SK-N-SH treated with all-trans-retinoic acid at 6 μM for 48 hours (cell line): Measurements from ENCODE around the gene CTNNBL1.

Source experiments
- ARNTL ChIP-seq: fragments of 450-650 bp; formaldehyde crosslinking; IDR thresholded peaks from 2 replicates; pipeline ENCODE4 v1.5.0; 2020; ENCODE audit warnings: low read depth, mild to moderate bottlenecking, moderate library complexity, borderline replicate concordance
- BACH2 ChIP-seq: fragments of 250-450 bp; sonication (Bioruptor Pico); IDR thresholded peaks from 2 replicates; pipeline ENCODE4 v1.9.0; 2021; ENCODE audit warnings: mild to moderate bottlenecking, borderline replicate concordance
- ESRRG ChIP-seq: fragments of 250-450 bp; sonication (Bioruptor Pico); IDR thresholded peaks from 2 replicates; pipeline ENCODE4 v1.6.1; 2021; ENCODE audit warnings: mild to moderate bottlenecking
- GLIS3 ChIP-seq: fragments of 250-450 bp; sonication (Bioruptor Pico); IDR thresholded peaks from 2 replicates; pipeline ENCODE4 v1.5.0; 2020; ENCODE audit warnings: mild to moderate bottlenecking, moderate library complexity
- OSR1 ChIP-seq: fragments of 250-450 bp; sonication (Bioruptor Pico); IDR thresholded peaks from 2 replicates; pipeline ENCODE4 v1.8.0; 2022; ENCODE audit warnings: moderate library complexity, mild to moderate bottlenecking, inconsistent platforms
- PPARA ChIP-seq: fragments of 250-450 bp; sonication (Bioruptor Pico); IDR thresholded peaks from 2 replicates; pipeline ENCODE4 v1.5.0; 2020; ENCODE audit warnings: mild to moderate bottlenecking, borderline replicate concordance
- ZFP3 ChIP-seq: fragments of 250-450 bp; sonication (Bioruptor Pico); IDR thresholded peaks from 2 replicates; pipeline ENCODE4 v1.5.0; 2020; ENCODE audit warnings: mild to moderate bottlenecking, moderate library complexity
- ZNF70 ChIP-seq: fragments of 450-650 bp; formaldehyde crosslinking; IDR thresholded peaks from 2 replicates; pipeline ENCODE4 v1.5.0; 2020; ENCODE audit warnings: mild to moderate bottlenecking, moderate library complexity
- TF ChIP-seq, protein P1 (sequence below): fragments of 250-450 bp; sonication (Bioruptor Pico); IDR thresholded peaks from 2 replicates; pipeline ENCODE4 v1.8.0; 2020; ENCODE audit warnings: mild to moderate bottlenecking, moderate library complexity, borderline replicate concordance

DNA sequence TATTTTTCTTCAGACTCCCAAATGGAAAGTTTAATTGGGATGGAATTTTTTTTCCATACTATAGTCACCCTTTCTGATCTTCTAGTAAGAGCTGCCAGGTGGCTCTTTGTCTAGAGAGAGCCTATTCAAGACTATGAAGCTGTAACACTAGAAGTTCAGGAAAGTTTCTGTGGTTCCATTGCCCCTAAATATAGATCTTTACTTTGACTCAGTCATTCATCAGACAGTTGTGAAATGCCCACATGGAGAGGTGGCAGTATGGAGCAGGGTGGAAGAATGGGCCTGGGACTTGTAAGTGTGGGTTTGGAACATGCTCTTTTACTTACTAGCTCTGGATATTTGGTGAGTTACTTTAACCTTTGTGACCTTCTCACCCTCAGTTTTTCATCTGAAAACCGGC is 87.8 kb downstream of the CTNNBL1 start:
- no peak for TF ChIP-seq OSR1
- no peak for TF ChIP-seq PPARA
- TF ChIP-seq ZFP3 (CRISPR knock-in tag), result no peak
- TF ChIP-seq, protein P1, sequence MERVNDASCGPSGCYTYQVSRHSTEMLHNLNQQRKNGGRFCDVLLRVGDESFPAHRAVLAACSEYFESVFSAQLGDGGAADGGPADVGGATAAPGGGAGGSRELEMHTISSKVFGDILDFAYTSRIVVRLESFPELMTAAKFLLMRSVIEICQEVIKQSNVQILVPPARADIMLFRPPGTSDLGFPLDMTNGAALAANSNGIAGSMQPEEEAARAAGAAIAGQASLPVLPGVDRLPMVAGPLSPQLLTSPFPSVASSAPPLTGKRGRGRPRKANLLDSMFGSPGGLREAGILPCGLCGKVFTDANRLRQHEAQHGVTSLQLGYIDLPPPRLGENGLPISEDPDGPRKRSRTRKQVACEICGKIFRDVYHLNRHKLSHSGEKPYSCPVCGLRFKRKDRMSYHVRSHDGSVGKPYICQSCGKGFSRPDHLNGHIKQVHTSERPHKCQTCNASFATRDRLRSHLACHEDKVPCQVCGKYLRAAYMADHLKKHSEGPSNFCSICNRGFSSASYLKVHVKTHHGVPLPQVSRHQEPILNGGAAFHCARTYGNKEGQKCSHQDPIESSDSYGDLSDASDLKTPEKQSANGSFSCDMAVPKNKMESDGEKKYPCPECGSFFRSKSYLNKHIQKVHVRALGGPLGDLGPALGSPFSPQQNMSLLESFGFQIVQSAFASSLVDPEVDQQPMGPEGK (CRISPR knock-in tag), result no peak
- TF ChIP-seq ZNF70 (CRISPR knock-in tag), result no peak
- TF ChIP-seq ARNTL (CRISPR knock-in tag), result no peak
- TF ChIP-seq GLIS3 (CRISPR knock-in tag), result no peak
- no peak for TF ChIP-seq BACH2 (CRISPR knock-in tag)
- TF ChIP-seq ESRRG (CRISPR knock-in tag), result no peak
